ENCODE data around the gene CTNNA1. TPM values are rescaled to one million over a fixed set of nuclear protein-coding genes. Genes with fewer than 3 reads are reported as not detected.

CTNNA1 gene
- total RNA-seq, 1 experiment from 2014 or later: 1.9 TPM

GRCh38 chr5:138933522-138934290 lies 180.5 kb downstream of the CTNNA1 start:
- Histone ChIP-seq H4K20me1 (ENCODE audit: low read length) (no peaks in the 10 kb centered on the region), H3K9me3 (ENCODE audit: low read length) (no peaks in the 10 kb centered on the region), H3K9ac (ENCODE audit: low read length) (no peak overlapping the region), H3K4me2 (ENCODE audit: low read length) (no peak overlapping the region), H3K27ac (ENCODE audit: low read length) (no peak overlapping the region), H3K4me1 (ENCODE audit: insufficient read depth, low read length) (no peaks in the 10 kb centered on the region), H3K4me3 (ENCODE audit: low read length) (no peak overlapping the region), H3F3A (ENCODE audit: low read length, unreplicated experiment) (no peaks in the 10 kb centered on the region), H3K9me2 (replicated peaks; ENCODE audit: low read length) (no peaks in the 10 kb centered on the region), H2AFZ (ENCODE audit: low read length) (no peak overlapping the region), H3K36me3 (ENCODE audit: low read depth, low read length) (no peaks in the 10 kb centered on the region), H3K27me3 (ENCODE audit: low read length) (no peaks in the 10 kb centered on the region), H3K79me2 (ENCODE audit: low read length) (no peaks in the 10 kb centered on the region)
- intact Hi-C loops (cut with micrococcal nuclease): no loop called here
- DNase-seq (no peak), ATAC-seq (no peak)
- BruUV-seq (replicated peaks): no TSS peak
- POLR2A ChIA-PET (ENCODE audit: unreplicated experiment): no interaction called here
- no peak for TF ChIP-seq CTCF (conservative IDR thresholded peaks at IDR 0.05; ENCODE audit: low read depth, low read length)
- no peak for TF ChIP-seq EZH2 (IDR thresholded peaks at IDR 0.05; ENCODE audit: low read length, unreplicated experiment)
- TF ChIP-seq EZH2phosphoT487 (IDR thresholded peaks at IDR 0.05; ENCODE audit: borderline replicate concordance, low read length): no peak
- CTCF ChIA-PET: no interaction called here

- ChIA-PET CTCF (no interaction called here), POLR2A (ENCODE audit: unreplicated experiment) (no interaction called here)
- ATAC-seq (no peak), DNase-seq (no peak)
- no peak overlapping the region for H3K4me2 ChIP-seq (ENCODE audit: low read length)
- no peak overlapping the region for H2AFZ ChIP-seq (ENCODE audit: low read length)
- BruUV-seq (replicated peaks): no TSS peak
- H3K79me2 ChIP-seq (ENCODE audit: low read length): no peaks in the 10 kb centered on the region
- no peak for TF ChIP-seq CTCF (conservative IDR thresholded peaks at IDR 0.05; ENCODE audit: low read depth, low read length)
- TF ChIP-seq EZH2phosphoT487 (IDR thresholded peaks at IDR 0.05; ENCODE audit: borderline replicate concordance, low read length): no peak
- TF ChIP-seq EZH2 (IDR thresholded peaks at IDR 0.05; ENCODE audit: low read length, unreplicated experiment): no peak
- H3F3A ChIP-seq (ENCODE audit: low read length, unreplicated experiment): no peaks in the 10 kb centered on the region
- no peaks in the 10 kb centered on the region for H3K9me2 ChIP-seq (replicated peaks; ENCODE audit: low read length)
- H3K9me3 ChIP-seq (ENCODE audit: low read length): no peaks in the 10 kb centered on the region
- no peaks in the 10 kb centered on the region for H4K20me1 ChIP-seq (ENCODE audit: low read length)
- intact Hi-C loops (cut with micrococcal nuclease): no loop called here
- no peaks in the 10 kb centered on the region for H3K36me3 ChIP-seq (ENCODE audit: low read depth, low read length)
- H3K27ac ChIP-seq (ENCODE audit: low read length): no peak overlapping the region
- H3K4me3 ChIP-seq (ENCODE audit: low read length): no peak overlapping the region
- H3K9ac ChIP-seq (ENCODE audit: low read length): no peak overlapping the region
- H3K4me1 ChIP-seq (ENCODE audit: insufficient read depth, low read length): no peaks in the 10 kb centered on the region
- no peaks in the 10 kb centered on the region for H3K27me3 ChIP-seq (ENCODE audit: low read length)
These were observed 181.7 kb downstream of the CTNNA1 start for GRCh38 chr5:138934971-138935370.

- no peaks in the 10 kb centered on the region for H3K79me2 ChIP-seq (ENCODE audit: low read length)
- no peak for DNase-seq
- no peaks in the 10 kb centered on the region for H3K4me1 ChIP-seq (ENCODE audit: insufficient read depth, low read length)
- H3K4me2 ChIP-seq (ENCODE audit: low read length): no peak overlapping the region
- no peak overlapping the region for H3K27ac ChIP-seq (ENCODE audit: low read length)
- H3K27me3 ChIP-seq (ENCODE audit: low read length): no peaks in the 10 kb centered on the region
- no peaks in the 10 kb centered on the region for H3F3A ChIP-seq (ENCODE audit: low read length, unreplicated experiment)
- ATAC-seq: no peak
- CTCF ChIA-PET: no interaction called here
- TF ChIP-seq EZH2phosphoT487 (IDR thresholded peaks at IDR 0.05; ENCODE audit: borderline replicate concordance, low read length) (no peak), EZH2 (IDR thresholded peaks at IDR 0.05; ENCODE audit: low read length, unreplicated experiment) (no peak), CTCF (conservative IDR thresholded peaks at IDR 0.05; ENCODE audit: low read depth, low read length) (no peak)
- BruUV-seq (replicated peaks): no TSS peak
- H2AFZ ChIP-seq (ENCODE audit: low read length): no peak overlapping the region
- H3K9me2 ChIP-seq (replicated peaks; ENCODE audit: low read length): no peaks in the 10 kb centered on the region
- intact Hi-C loops (cut with micrococcal nuclease): no loop called here
- POLR2A ChIA-PET (ENCODE audit: unreplicated experiment): no interaction called here
- H3K9me3 ChIP-seq (ENCODE audit: low read length): no peaks in the 10 kb centered on the region
- H3K9ac ChIP-seq (ENCODE audit: low read length): no peak overlapping the region
- no peaks in the 10 kb centered on the region for H3K36me3 ChIP-seq (ENCODE audit: low read depth, low read length)
- no peak overlapping the region for H3K4me3 ChIP-seq (ENCODE audit: low read length)
- no peaks in the 10 kb centered on the region for H4K20me1 ChIP-seq (ENCODE audit: low read length)
These were observed 182.2 kb downstream of the CTNNA1 start for GRCh38 chr5:138935466-138935865.

Measured in PC-3 (cell line).